CD4-positive, alpha-beta T cell treated with Interleukin-6 for 4 hours (primary cell): Measurements from ENCODE around the gene ZNF608.

ENCODE experiments used
- DNase-seq: peaks from one replicate; pipeline ENCODE4 v3.0.0-alpha.2; 2020; ENCODE audit warnings: mixed read lengths

Gene ZNF608

DNA sequence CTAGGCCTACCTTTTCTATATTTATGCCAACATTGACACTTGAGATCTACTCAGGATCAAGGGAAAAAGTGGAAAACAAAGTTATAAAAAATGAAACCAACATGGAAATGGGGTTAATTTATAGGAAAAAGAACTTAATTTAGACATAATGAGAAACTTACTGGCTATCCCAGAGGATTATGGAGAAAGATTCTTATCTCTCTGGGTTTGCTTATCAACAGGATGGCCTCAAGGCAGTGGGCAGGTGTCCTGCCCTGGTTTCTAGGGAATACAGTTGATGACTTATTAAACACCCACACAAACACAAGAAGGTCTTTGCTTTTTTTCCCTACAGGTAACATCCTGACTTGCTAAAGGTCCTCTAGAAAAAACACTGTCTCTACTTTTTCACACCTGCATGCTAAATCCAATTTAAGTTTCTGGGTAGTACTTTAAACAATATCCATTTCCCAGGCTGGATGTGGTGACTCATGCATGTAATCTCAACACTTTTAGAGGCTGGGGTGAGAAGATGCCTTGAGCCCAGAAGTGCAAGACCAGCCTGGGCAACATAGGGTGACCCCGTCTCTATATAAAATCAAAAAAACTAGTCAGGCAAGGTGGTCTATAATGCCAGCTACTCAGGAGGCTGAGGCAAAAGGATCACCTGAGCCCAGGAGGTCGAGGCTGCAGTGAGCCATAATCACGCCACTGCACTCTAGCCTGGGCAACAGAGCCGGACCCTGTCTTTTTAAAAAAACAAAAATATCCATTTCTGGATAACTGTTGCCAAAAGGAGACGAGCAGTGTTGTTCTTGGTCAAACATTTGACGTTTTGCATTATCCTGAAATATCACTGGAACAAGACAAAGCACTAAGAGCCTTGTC, 6.6 kb upstream of the ZNF608 start:
- DNase-seq: no peak

DNA sequence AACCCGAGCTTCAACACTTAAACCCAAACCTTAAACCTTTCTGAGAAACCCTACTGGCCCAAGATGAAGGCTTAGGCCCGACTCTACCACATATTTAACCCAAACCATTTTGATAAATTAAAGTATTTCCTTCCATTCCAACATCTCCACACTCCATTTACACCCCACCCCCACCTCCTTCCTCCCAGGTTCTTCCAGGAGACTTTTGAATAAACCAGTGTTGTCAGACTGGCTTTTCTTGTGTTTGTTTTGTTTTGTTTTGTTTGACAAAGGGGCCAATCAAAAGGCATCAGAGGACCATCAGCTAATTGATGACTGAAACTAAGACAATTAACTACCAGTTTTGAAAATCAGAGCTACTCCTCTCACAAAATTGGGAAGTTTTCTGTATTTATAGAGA, 4.6 kb upstream of the ZNF608 start:
- no peak for DNase-seq

DNA sequence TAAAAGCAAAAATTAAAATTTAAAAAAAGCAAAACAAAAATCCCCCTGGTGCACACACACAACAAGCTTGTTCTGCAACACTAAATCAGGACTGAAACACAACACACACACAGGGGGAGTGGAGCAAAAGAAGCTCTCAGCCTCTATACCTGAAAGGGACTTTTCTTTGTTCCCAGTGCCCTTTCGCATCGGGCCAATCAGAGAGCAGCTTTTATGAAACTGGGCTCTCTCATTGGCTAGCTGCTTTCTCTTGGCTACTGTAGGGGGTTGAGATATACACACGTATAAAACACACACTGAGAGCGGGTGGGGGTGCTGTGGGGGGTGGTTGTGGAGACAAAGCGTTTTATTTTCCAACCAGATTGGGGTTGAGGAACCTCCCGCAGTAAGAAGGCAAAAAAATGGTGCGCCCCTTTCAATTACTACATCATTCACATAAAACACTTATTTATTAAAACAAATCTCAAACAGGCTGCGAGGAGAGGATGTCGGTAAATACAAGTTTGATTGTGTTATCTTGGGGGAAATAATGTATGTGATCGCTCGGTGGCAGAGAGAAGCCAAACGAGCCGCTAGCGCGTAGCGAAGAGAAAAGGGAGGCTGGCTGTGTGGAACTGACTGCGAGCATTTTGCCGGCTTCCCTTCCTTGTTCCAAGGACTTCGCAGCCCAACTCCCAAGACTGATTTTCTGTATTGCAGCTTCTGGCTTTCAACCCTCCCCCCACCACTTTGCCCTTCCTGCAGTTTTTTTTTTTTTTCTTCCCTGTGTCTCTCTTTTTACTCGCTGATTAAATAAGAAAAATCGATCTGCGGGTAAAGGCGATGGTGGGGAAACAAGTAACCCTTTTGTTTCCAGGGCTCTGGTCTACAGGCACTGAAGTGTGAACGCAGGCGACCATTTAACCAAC, 2.5 kb upstream of the ZNF608 start:
- no peak for DNase-seq

DNA sequence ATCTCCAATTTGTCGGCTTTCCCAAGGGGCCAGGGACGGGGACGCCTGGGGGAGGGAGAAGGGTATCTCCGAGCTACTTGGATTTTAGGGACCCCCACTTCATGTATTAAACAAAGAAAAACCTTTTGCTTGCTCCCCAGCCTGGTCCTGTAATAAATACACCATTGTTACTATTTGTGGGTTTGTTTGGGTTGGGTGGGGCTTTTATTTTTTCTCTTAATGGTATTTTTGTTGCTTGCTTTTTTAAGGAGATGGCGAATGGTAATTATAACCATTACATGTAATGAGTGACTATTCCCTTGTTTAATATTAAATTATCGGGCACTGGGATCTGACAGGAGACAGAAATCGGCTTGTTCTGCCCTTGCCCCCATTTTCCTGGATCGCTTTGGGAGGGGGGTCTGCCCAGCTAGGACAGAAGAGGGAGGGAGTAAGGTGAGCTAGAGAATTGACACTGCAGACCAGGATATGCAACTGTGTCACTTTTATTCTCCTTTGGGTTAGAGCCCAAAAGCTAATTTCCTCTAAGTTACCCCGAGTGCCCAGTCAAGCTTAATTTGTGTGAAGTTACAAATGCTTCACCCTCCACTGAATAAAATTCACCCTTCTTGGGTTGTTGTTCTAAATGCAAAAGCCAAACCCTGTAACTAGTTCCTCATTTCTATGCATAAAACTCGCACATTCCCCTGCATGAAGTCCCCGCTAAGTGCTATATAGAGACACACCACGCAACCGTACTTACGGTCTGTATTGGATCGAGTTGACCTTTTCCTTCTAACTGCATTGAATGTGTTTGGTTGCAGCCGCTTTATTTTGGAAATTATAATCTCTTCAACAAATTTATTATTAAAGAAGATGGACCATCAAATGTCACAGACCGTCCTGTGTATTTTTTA, 1.6 kb upstream of the ZNF608 start:
- no peak for DNase-seq

DNA sequence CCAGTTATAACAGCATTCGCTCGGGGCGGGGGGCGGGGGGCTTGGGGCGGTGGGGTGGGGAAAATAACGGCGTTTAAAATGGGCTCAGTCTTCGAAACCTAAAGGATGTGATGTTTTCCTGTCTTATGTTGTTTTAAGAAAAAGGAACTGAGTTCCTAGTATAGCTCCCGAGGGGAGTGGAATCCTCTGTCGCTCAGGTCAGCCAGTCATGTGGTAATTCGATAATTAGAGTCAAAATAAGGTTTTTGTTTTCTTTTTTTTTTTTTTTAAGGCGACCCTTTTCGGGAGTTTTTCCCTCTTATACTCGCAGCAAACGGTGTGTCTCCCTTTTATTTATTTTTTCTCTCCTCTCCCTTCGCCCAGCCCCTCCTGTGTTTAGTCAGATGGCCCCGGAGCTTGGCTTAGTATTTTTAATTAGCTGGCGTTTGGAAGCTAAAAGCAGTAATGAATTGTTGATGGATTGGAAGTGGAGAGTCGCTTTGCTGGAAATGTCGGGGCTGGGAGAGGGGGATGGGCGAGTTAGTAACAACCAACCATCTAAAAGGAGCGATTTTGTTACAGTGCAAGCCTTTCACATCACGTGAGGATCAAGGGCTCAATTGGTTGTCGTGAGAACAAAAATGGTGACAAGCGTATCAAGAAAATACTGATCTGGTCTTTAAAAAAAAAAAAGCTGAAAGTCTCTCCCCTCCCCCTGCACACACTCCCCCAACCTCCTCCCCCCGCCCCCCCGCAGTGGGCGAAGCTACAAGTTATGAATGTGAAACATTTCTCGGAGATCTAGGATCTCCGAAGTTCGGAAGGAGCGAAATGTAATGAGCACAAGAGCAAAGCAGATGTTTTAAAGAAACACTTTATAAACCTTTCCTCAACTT, 714 bp upstream of the ZNF608 start:
- no peak for DNase-seq

DNA sequence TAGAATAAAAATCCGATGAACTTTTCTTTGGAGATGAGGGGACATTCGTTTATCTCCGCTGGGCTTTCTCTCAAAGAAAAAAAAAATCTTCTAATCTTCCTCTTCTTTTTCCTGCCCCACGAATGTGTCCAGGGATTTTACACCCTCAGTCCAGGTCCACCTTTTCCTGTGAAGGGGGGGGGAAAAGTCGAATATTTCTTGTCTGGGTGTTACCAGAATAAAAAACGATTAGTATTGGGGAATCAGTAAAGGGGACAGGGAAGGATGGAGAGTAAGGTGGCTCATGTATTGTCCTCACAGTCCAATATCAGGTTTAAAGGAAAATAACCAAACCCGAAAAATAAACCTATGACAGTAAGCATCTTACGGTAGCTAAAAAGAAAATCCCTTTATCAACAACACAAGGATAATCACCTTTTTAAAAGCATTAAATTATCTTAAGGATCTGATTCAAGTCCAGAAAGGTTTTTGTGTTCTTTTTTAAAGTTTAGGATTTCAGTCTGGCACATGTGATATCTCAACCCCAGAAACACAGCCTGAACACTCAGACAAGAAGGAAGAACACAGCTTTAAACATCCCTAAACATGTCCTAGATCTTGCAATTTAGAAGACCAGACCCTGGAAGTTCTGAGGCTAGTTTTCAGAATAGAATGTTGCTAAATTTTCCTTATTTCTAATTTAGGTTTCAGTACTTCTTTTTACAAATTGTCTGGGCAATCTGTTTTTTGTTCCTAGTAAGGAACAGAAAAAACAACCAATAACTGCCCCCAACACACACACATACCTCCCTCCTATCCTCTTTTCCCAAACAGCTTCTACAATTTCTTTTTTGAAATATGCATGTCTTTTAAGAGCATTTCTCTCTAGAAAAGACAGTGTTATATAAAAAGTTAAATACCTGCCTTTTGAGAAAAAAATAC, 1.2 kb downstream of the ZNF608 start:
- DNase-seq: no peak

DNA sequence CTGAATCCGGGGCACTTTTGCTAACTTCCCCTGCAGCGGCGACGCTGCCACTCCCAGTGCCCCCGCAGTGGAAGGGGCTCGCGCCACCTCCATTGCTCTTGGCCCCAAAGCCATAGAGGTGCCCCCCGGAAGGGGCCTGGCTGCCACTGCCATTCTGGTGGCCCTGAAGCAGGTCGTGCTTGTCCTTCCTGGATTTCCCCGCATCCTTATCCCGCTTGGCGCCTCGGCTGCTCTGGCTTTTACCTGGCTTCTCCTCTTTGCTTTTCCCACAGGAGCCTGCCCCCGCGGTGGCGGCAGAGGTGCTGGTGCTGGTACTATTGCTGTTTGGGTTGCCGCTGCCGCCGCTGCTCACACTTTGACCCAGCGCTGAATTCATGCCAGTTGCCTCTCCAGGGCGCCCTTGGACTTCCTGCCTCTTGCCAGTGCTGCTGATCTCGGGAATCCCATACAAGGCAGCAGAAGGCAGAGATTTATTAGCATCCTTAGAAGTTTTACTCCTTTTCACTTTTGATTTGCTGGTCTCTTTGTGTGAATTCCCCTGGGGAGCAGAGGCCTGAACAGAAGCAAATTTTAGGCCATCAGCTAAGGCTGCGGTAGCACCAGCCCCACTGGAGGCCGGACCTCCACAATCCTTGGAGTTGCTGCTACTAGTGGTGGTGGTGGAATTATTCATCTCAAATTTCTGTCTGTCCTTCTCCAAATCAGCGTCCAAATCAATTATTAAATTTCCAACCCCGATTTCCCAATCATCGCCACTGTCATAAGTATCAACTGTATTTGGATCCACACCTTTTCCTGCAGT, 2.1 kb downstream of the ZNF608 start:
- no peak for DNase-seq

DNA sequence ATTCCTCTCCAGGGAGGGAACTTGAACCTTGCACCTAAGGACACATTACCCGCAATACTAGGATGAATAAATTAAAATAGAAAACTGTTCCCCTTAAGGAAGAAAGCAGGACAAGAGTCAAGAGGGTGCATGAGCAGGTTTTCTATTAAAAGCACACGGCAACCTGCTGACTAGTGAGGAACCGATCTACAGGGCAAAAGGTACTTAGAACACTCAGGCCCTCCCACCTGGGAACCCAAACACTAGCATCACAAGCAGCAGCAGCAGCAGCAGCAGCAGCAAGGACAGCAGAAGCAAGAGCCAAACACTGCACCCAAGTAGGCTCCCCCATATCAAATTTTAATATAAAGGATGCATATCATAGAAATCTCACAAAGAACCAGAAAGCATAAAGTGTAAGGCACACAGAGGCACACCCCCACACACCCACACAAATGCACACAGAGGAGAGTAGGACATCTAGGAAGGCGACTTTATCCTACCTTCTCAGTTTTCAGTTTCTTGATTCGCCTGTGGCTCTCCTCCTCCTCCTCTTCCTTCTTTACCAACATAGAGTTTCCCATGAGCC, 2.8 kb downstream of the ZNF608 start:
- no peak for DNase-seq

DNA sequence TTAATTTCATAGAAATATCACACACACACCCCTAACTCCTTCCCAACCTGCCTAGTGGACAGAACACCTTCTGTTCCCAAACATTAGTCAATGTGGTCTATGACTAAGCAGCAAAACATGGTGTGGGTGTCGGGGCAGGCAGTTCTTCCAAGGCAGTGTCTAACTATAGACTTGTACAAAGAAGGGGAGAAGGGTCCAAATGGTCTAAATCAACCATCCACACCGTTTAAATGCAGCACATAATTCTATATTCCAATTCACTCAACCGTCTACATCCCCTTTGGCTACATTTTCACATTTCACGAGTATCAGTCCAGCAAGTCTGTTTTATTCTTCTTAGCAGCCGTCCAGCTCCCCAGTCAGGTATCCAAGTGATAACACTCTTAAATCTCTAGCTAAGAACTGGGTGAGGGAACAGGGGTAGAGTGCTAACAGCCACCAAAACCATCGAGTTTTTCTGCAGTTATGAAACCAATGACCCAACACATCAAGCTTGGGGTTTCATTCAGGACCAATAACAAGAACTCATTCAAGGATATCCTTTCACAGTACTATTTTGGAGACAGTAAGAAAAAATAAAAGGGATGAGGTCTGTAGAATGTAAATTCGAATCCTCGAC, 3.3 kb downstream of the ZNF608 start:
- no peak for DNase-seq

DNA sequence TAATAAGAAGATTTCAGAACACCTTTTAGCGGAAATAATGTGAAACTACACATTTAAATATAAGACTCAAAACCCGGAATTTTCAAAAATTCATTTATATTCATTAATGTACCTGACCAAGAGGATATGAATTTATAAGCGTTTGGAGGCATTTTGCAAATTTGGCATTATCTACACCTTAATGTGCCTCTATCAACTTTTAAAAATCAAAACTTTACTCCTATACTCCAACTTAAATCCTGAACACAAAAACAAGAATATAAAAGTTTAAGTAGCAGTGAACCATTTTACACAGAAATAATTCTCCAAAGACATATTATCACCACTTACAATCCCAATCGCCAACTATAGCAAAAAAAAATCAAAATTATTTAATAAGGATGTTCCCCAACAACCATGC, 3.9 kb downstream of the ZNF608 start:
- no peak for DNase-seq

DNA sequence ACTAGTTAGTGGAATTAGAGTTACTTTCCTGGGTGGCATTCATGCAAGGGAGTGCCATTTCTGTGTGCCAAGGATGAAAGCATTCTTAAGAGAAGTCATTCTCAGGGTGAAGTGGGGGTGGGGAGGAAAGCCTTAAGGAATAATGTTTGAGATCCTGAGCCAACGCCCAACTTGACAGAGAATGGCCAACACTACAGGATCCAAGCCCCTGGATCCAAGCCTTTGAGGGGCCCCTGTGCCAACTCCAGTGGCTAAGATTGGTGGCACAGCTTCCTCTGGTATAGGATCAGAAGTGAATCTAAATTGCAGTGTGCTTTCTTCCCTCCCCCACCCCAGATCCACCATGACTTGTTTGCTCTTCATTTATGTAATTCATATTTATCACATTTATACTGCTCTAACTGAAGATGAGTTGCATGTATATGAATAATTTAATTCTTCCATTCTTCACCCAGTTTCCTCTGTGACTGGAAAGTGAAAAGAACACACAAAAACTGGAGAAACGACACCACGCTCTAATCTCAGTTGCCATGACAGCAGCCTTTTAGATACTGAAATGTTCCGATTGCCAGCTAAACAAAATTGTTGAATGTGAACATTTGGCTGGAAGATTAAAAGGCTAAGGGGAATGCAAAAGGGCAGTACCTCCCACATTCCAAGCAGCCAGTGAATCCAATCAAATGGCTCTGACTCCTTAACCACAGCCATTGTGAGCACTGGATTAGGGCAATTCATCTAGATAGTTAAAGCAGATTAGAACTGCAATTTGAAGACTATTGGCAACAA, 4.5 kb downstream of the ZNF608 start:
- no peak for DNase-seq

DNA sequence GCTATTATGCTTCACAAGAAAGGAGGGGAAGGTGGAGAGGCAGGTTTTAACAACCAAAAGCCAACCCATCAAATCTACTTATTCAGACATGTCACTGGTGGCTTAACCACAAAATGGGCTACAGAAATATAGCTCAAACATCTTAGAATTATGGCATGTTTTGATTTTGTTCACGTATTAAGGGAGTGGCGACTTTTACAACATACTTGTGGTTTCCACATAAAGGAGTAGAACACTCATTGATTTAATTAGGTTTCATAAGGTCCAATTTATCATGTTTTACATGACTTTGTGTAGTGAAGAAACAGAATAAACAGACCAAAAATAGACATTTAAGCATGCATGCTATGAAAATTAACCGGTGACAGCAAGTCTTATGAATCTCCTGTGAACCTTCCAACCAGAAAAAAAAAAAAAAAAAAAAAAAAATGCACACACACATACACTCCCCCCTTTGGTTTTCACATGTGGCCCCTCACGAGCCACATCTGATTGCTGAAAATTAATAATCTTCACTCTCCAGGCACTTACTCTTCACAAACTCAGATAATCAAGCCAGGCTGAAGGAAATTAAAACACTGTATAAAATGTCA, 5.4 kb downstream of the ZNF608 start:
- DNase-seq: no peak

DNA sequence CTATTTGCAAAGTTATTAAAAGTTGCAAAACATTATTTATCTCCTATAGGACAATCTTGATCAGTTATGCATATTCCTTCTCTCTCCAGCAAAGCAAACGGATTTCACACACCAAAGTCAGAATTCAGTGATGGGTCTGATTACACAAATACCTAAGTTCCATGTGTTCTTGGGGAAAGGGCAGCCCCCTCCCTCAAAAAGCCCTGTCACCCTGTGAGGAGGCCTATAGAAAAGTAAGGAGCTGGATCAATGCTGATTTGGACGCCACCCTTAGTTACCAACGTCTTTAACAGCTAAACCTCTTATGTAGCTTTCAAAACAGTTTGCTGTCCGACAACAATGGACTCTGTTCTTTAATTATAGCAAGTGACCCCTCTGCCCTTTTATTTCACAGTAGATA, 6.4 kb downstream of the ZNF608 start:
- no peak for DNase-seq

DNA sequence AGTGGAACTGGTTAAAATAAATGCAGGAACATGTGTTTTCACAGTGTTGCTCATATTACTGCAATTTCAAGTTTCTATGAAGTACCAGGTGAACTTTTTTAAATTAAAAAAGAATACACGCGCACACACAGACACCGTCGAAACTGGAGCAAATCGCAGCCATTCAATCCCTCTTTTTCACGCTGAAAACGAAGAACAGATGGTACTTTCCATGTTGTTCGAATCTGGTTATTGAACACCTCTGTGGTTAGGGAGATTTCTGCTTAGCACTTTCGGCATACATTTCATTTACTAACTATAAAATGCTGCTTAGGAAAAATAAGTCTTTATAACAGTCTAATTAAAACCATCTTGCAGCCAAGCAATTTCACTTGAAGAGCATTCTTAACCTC, 6.8 kb downstream of the ZNF608 start:
- no peak for DNase-seq

DNA sequence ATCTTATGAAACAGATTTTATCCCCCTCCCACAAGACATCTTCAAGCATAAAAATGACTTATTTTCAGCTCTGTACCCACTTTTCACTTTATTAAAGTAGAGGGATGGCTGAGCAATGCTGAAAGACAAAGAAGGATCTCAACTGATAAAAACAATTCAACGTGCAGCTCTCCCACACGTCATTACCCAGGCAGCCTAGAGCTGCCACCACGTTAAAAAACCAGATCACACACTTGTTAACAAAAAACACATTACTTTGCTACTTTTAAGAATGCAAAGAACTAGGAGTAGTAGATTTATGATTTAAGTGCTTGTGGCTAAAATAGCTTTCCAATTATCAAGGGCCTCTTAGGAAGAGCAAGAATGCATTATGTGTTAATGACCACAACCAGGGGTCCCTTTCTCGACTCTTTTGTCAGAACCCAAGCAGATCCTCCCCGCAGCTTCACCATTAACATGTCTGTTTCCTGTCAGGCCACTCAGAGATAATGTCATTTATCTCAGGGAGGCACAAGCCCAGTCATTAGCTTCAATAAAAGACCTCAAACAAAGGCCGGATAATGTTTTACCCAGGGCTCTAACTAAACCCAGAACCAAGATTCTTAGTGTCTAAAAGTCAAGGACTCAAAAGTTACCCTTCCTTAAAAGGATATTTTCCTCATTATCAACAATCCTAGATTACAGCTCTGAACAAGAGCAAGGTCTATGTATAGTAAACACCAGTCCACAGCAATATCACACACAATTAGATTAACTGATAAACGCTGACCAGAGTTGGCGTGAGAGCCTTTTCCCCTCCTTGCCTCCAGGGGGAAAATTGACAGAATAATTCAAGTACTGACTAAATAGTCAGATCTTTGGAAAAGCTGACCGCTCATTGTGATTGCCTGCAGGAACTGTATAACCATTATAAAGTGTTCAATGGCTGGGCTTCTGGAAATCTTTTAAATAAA, 7.5 kb downstream of the ZNF608 start:
- DNase-seq: no peak

DNA sequence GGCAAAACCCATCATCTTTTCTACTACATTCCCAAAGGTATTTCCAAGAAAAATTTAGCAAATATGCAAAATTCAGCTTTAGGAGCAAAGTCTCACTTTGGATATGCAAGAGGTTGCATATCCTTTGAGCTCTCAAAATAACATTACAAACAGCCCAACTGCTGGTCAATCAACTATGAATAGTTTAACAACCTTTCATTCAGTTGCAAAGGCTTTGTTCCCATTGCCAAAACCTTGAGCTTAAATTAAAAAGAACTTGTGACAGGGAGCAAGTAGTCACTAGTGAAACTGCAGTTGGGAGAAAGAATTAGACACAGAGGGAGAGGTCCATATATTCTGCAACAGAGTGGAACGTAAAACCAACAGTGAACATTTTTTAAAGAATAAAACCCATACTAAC, 8.8 kb downstream of the ZNF608 start:
- no peak for DNase-seq

DNA sequence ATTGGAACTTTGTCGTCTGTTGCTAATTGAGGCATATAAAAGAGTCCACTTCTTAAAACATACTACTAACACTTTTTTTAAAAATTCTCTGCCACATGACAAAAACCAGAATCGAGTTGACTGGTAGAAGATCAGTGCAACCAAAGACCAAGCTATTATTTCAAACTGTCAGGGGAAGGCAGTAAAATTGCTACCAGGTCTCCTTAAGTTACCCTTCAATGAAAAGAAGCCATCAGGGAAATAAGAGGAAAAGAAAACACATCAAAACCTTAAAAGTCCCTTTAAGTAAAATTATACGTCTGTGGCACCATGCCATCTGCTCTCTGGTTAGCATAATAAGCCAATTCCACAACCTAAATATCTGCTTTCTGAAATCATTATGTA, 9.6 kb downstream of the ZNF608 start:
- DNase-seq: no peak
